ENCODE measurements around the gene DLGAP1. TPM values are rescaled to one million over a fixed set of nuclear protein-coding genes. Genes with fewer than 3 reads are reported as not detected.

Gene DLGAP1
- total RNA-seq, 3 donors from 2014 or later = 0.96 to 17.6 (median 5.2) TPM

GRCh38 chr18:4231260-4231659, 223.8 kb downstream of the DLGAP1 start:
- H3K27ac ChIP-seq = no peak overlapping the region
- TF ChIP-seq CTCF (IDR thresholded peaks at IDR 0.05) = no peak
- TF ChIP-seq POLR2A (IDR thresholded peaks at IDR 0.05) = no peak
- TF ChIP-seq POLR2AphosphoS5 (IDR thresholded peaks at IDR 0.05) = no peak
- H3K4me3 ChIP-seq = no peak overlapping the region
- intact Hi-C loops (cut with DNase I; ENCODE audit: low total_unique reads) = no loop called here
- H3K36me3 ChIP-seq = no peaks in the 10 kb centered on the region
- H3K4me1 ChIP-seq = no peaks in the 10 kb centered on the region
- no peak for DNase-seq (ENCODE audit: low spot score in 2 of 2)
- no peaks in the 10 kb centered on the region for H3K27me3 ChIP-seq
- peaks cover 0 to 6% of the 10 kb centered on the region in 2 donors for H3K9me3 ChIP-seq

- no peak for DNase-seq (ENCODE audit: low spot score in 2 of 2)
- no peak overlapping the region for H3K4me3 ChIP-seq
- H3K27me3 ChIP-seq = no peaks in the 10 kb centered on the region
- intact Hi-C loops (cut with DNase I; ENCODE audit: low total_unique reads) = no loop called here
- no peak overlapping the region for H3K27ac ChIP-seq
- no peaks in the 10 kb centered on the region for H3K4me1 ChIP-seq
- H3K36me3 ChIP-seq = no peaks in the 10 kb centered on the region
- peaks cover 0 to 6% of the 10 kb centered on the region in 2 donors for H3K9me3 ChIP-seq
- TF ChIP-seq POLR2A (IDR thresholded peaks at IDR 0.05) (no peak), POLR2AphosphoS5 (IDR thresholded peaks at IDR 0.05) (no peak), CTCF (IDR thresholded peaks at IDR 0.05) (no peak)
Observed at GRCh38 chr18:4230450-4231168, 224.5 kb downstream of the DLGAP1 start.

GRCh38 chr18:4224031-4224704, 230.9 kb downstream of the DLGAP1 start:
- no peak for DNase-seq (ENCODE audit: low spot score in 2 of 2)
- TF ChIP-seq POLR2AphosphoS5 (IDR thresholded peaks at IDR 0.05) = no peak
- TF ChIP-seq CTCF (IDR thresholded peaks at IDR 0.05) = no peak
- TF ChIP-seq POLR2A (IDR thresholded peaks at IDR 0.05) = no peak
- Histone ChIP-seq H3K9me3 (peaks cover 0 to 1% of the 10 kb centered on the region in 2 donors), H3K27ac (no peak overlapping the region), H3K36me3 (no peaks in the 10 kb centered on the region), H3K27me3 (no peaks in the 10 kb centered on the region), H3K4me3 (no peak overlapping the region), H3K4me1 (no peaks in the 10 kb centered on the region)
- intact Hi-C loops (cut with DNase I; ENCODE audit: low total_unique reads) = no loop called here

DNA sequence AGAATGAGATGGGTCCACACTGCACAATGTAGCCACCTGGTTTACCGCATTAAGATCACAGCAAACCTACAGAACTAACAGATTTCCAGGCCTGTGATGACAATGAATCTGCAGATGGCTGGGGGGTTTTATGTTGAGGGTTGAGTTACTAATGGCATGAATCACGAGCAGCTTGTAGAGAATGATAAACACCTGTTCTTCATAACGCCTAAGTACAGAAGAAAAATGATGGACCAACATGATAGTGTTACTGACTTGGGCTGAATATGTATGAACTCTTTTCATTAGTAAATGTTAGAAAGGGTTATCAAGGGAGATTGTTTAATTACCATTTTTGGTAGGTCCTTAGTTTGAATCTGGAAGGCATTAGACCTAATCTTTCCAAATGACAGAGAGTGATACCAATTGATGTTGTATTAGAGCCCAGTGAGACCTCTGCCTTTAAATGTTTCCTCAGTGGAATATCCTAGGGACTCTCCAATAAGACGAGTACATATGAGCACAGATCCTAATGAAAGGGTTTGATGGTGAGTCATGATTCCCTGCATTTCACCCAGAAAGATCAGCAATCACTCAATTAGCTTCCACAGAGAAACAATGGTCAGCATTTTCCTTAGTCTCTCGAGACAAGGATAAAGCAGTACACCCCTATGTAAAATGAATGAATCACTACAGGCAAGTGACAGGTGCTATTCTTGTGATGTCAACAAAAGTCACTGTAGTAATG, 243.8 kb downstream of the DLGAP1 start:
- H3K36me3 ChIP-seq = no peaks in the 10 kb centered on the region
- no peaks in the 10 kb centered on the region for H3K27me3 ChIP-seq
- intact Hi-C loops (cut with DNase I; ENCODE audit: low total_unique reads) = no loop called here
- H3K27ac ChIP-seq = no peak overlapping the region
- TF ChIP-seq POLR2A (IDR thresholded peaks at IDR 0.05) = no peak
- TF ChIP-seq POLR2AphosphoS5 (IDR thresholded peaks at IDR 0.05) = no peak
- no peak for TF ChIP-seq CTCF (IDR thresholded peaks at IDR 0.05)
- H3K4me3 ChIP-seq = no peak overlapping the region
- DNase-seq (ENCODE audit: low spot score in 2 of 2) = no peak
- no peaks in the 10 kb centered on the region for H3K9me3 ChIP-seq
- H3K4me1 ChIP-seq = no peaks in the 10 kb centered on the region

DNA sequence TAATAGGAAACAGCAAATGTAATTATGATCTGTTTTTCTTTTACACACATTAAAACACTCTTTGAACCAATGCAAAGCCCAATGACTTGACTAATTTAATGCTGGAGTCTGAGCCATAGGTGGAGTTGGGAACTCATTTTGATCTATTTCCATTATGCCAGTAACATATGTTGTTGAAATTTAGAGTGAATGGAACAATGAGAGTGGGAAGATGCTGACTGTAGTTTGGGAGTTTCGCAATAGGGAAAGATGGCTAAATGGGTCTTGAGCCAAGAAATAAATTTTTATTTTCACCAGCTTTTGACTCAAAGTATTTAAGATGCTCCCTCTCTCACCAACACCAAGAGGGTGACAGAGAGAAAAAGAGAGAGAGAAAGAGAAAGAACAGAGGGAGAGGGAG, 246.7 kb downstream of the DLGAP1 start:
- Histone ChIP-seq H3K4me3 (no peak overlapping the region), H3K4me1 (no peaks in the 10 kb centered on the region), H3K9me3 (no peaks in the 10 kb centered on the region), H3K27ac (no peak overlapping the region), H3K27me3 (no peaks in the 10 kb centered on the region), H3K36me3 (no peaks in the 10 kb centered on the region)
- intact Hi-C loops (cut with DNase I; ENCODE audit: low total_unique reads) = no loop called here
- TF ChIP-seq POLR2A (IDR thresholded peaks at IDR 0.05) (no peak), CTCF (IDR thresholded peaks at IDR 0.05) (no peak), POLR2AphosphoS5 (IDR thresholded peaks at IDR 0.05) (no peak)
- DNase-seq (ENCODE audit: low spot score in 2 of 2) = no peak

All from breast epithelium (tissue), 4 donors.